ENCODE results near the gene SLC16A3. TPM values are rescaled to one million over a fixed set of nuclear protein-coding genes. Genes with fewer than 3 reads are reported as not detected.

The SLC16A3 gene
- total and polyA plus RNA-seq, 9 of the 15 experiments (the other 6 are each of a cell fraction or from before 2014, with no cell fraction given): 0.11 to 5.4 (median 1.2) TPM; not detected in 2

- TF ChIP-seq EP300 (IDR thresholded peaks at IDR 0.05; ENCODE audit: low read length) (no peak), BHLHE40 (IDR thresholded peaks at IDR 0.05; ENCODE audit: low read length) (0 out of 2 replicates have a peak, but pooled peaks have one; percentile 2), GATAD2A (IDR thresholded peaks at IDR 0.05) (peak; percentile 88; the same call in 1 of the 2 replicates), NR0B1 (IDR thresholded peaks at IDR 0.05; ENCODE audit: partially characterized antibody) (no peak), SRSF7 (optimal IDR thresholded peaks at IDR 0.05; ENCODE audit: low read depth, low read length) (no peak), ZBTB2 (IDR thresholded peaks at IDR 0.05) (peak; percentile 31; the same call in 1 of the 2 replicates), CBX1 (IDR thresholded peaks at IDR 0.05; ENCODE audit: low read depth) (peak; percentile 77; the same call in 1 of the 2 replicates), ZFP36 (IDR thresholded peaks at IDR 0.05; ENCODE audit: low read depth, low read length, partially characterized antibody) (no peak), HDAC8 (tag; IDR thresholded peaks at IDR 0.05) (no peak), CCNT2 (IDR thresholded peaks at IDR 0.05; ENCODE audit: borderline replicate concordance, extremely low read depth, insufficient read length, low read depth, low read length) (peak; percentile 34), CC2D1A (IDR thresholded peaks at IDR 0.05) (peak; percentile 45; the same call in 1 of the 2 replicates), HDAC3 (IDR thresholded peaks at IDR 0.05; ENCODE audit: borderline replicate concordance, partially characterized antibody) (no peak), ZBTB49 (CRISPR knock-in tag; IDR thresholded peaks at IDR 0.05; ENCODE audit: borderline replicate concordance) (no peak), SMARCE1 (IDR thresholded peaks at IDR 0.05) (no peak), MECOM (CRISPR knock-in tag; IDR thresholded peaks at IDR 0.05) (no peak), TFAP4 (CRISPR knock-in tag; IDR thresholded peaks at IDR 0.05; ENCODE audit: borderline replicate concordance) (peak; percentile 45; the same call in 1 of the 2 replicates), MLX (CRISPR knock-in tag; conservative IDR thresholded peaks at IDR 0.05) (no peak), ZBTB33 (CRISPR knock-in tag; IDR thresholded peaks at IDR 0.05) (peak; percentile 88)
These were observed 7.5 kb downstream of the SLC16A3 start (continued) for GRCh38 chr17:82236142-82236971.
